Smooth muscle cell of bladder (primary cell): ENCODE measurements around the gene SP100. TPM values are rescaled to one million over a fixed set of nuclear protein-coding genes. Genes with fewer than 3 reads are reported as not detected.

Source experiments
- total RNA-seq: library from RNA; depleted of rRNA; stranded (reverse); fragments of >200 nt; gene quantifications from 2 replicates; pipeline ENCODE4 v1.2.3, GENCODE V29; 2014

SP100 gene
- 60.4 and 78.3 TPM in 2 replicates for total RNA-seq

DNA sequence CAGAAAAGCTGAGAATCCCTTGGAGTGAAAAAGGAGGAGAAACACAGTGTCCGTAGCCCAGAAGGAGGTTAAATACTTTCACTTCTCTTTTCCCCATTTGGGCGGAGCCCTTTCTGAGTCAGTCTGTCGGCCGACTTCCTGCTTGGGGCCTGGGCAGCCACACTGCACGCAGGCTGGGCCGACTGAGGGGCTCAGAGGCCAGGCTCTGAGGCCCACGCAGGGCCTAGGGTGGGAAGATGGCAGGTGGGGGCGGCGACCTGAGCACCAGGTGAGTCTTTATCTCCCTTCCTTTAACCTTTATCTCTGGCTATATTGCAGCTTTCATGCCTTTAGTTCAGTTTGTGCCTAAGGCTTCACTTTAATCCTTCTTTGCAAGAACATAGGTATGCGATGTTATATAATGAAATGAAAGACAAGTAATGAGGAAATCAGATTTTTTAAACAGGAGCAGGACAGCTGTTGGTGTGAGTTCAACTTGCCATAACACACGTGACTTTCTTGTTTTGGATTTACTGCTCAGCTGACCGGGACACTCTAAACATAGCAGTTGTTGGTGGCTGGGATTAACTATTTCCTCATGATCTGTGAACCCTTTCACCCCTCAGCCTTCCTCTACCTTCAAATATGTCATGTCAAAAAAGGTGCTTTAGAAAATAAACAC, at the start of gene SP100:
TSS of gene SP100 (plus strand) at position 141 of the 661 bp plus-strand sequence. CDS start at position 237, 96 bp downstream.

Other genes with a start within 250 kb of the SP100 start
- gene SP110, start 196.2 kb upstream of the SP100 start, total RNA-seq, result 2.7 and 2.9 TPM in 2 replicates
- gene SP140, start 190.5 kb upstream of the SP100 start, total RNA-seq, result under 0.01 and 0.14 TPM in 2 replicates
- 5.5 and 7.1 TPM in 2 replicates for gene SP140L, start 89.0 kb upstream of the SP100 start, total RNA-seq